GM19397 (cell line): ENCODE measurements around the gene ZNF536.
"Not testable (repeated sequence)": the region's sequence is repeated elsewhere in the genome, so short reads cannot be mapped to it uniquely, and the experiment has no call there.

Experiments
- ATAC-seq: cut with Tn5 transposase; IDR thresholded peaks from one replicate; pipeline ENCODE4 v1.9.1; 2021; ENCODE audit warnings: mild to moderate bottlenecking, moderate library complexity; ENCODE audit not compliant: unreplicated experiment

Gene ZNF536

GRCh38 chr19:30386551-30387143 is 14.5 kb downstream of the ZNF536 start:
- no peak for ATAC-seq

GRCh38 chr19:30387311-30388115 is 15.3 kb downstream of the ZNF536 start:
- ATAC-seq = no peak

- no peak for ATAC-seq
Observed at GRCh38 chr19:30388327-30388726, 16.1 kb downstream of the ZNF536 start.

- no peak for ATAC-seq
Observed at GRCh38 chr19:30388819-30389218, 16.6 kb downstream of the ZNF536 start.

- ATAC-seq = no peak
Observed at GRCh38 chr19:30390356-30390988, 18.3 kb downstream of the ZNF536 start.

- ATAC-seq = no peak
Observed at GRCh38 chr19:30391052-30391451, 18.9 kb downstream of the ZNF536 start.

GRCh38 chr19:30391554-30392551 is 19.7 kb downstream of the ZNF536 start:
- ATAC-seq = no peak

GRCh38 chr19:30393046-30393445 is 20.9 kb downstream of the ZNF536 start:
- no peak for ATAC-seq

- ATAC-seq = no peak
Observed at GRCh38 chr19:30393729-30394480, 21.7 kb downstream of the ZNF536 start.

- ATAC-seq = no peak
Observed at GRCh38 chr19:30394481-30395151, 22.4 kb downstream of the ZNF536 start.

- ATAC-seq = no peak
Observed at GRCh38 chr19:30395283-30395682, 23.1 kb downstream of the ZNF536 start.

- not testable (repeated sequence) for ATAC-seq
Observed at GRCh38 chr19:30398539-30398938, 26.4 kb downstream of the ZNF536 start.

- no peak for ATAC-seq
Observed at GRCh38 chr19:30401956-30402355, 29.8 kb downstream of the ZNF536 start.

GRCh38 chr19:30402436-30403202 is 30.4 kb downstream of the ZNF536 start:
- ATAC-seq = no peak

- no peak for ATAC-seq
Observed at GRCh38 chr19:30403203-30403985, 31.2 kb downstream of the ZNF536 start.

- no peak for ATAC-seq
Observed at GRCh38 chr19:30406220-30407067, 34.3 kb downstream of the ZNF536 start.

GRCh38 chr19:30407068-30407709 is 35.0 kb downstream of the ZNF536 start:
- no peak for ATAC-seq
